ENCODE results near the gene DENND1B.

- TF ChIP-seq CTCF (IDR thresholded peaks at IDR 0.05; ENCODE audit: low read length): no peak
- TF ChIP-seq EZH2 (optimal IDR thresholded peaks at IDR 0.05; ENCODE audit: low read depth, low read length): no peak
- no peak for TF ChIP-seq EZH2phosphoT487 (IDR thresholded peaks at IDR 0.05; ENCODE audit: low read length)
Measured at GRCh38 chr1:197737916-197738315, 37.4 kb downstream of the DENND1B start.

All from MM.1S (cell line).